ENCODE measurements around the gene DNASE1L1.

- TF ChIP-seq CTCF (IDR thresholded peaks at IDR 0.05) (no peak), EP300 (IDR thresholded peaks at IDR 0.05) (no peak)
Observed at GRCh38 chrX:154376774-154377173, 32.3 kb downstream of the DNASE1L1 start.

Measured in stomach (tissue), 4 donors.